Effector memory CD8-positive, alpha-beta T cell (primary cell): ENCODE data around the gene CELF6.

ENCODE experiments used
- ATAC-seq: fragments of 150-1000 bp; cut with Tn5 transposase; replicated peaks from 2 replicates; pipeline ENCODE4 v1.10.0; 2021; ENCODE audit warnings: mild to moderate bottlenecking, moderate library complexity
- DNase-seq, 3 experiments: peaks; one replicate each; pipeline ENCODE4 v3.0.0; 2021
- H3K27ac Mint-ChIP-seq, 2 donors: one replicate each; pipeline ENCODE4 v1.8.0; 2022; ENCODE audit warnings: mild to moderate bottlenecking in 2 of 2, mixed read lengths in 2 of 2, moderate library complexity in 2 of 2
- H3K27me3 Mint-ChIP-seq, 2 donors: one replicate each; pipeline ENCODE4 v1.8.0; 2022; ENCODE audit warnings: mixed read lengths in 2 of 2
- H3K36me3 Mint-ChIP-seq: one replicate; pipeline ENCODE4 v1.8.0; 2022; ENCODE audit warnings: mild to moderate bottlenecking, moderate library complexity, mixed read lengths; ENCODE audit not compliant: insufficient read depth
- H3K4me1 Mint-ChIP-seq, 2 donors: one replicate each; pipeline ENCODE4 v1.8.0; 2022; ENCODE audit warnings: low read depth in 2 of 2, mixed read lengths in 2 of 2
- H3K4me3 Mint-ChIP-seq, 2 donors: one replicate each; pipeline ENCODE4 v1.8.0; 2022; ENCODE audit warnings: mild to moderate bottlenecking in 2 of 2, mixed read lengths in 2 of 2, moderate library complexity in 2 of 2
- H3K9me3 Mint-ChIP-seq, 2 donors: one replicate each; pipeline ENCODE4 v1.8.0; 2022; ENCODE audit warnings: mixed read lengths in 2 of 2
- total RNA-seq, 9 experiments: gene quantifications; one replicate each; lab custom pipeline; 2026; lab: John Stamatoyannopoulos, UW

Gene CELF6
- total RNA-seq: 0 to 0.39 (median 0) reads per million in 9 experiments

GRCh38 chr15:72319985-72320671 is at the start of gene CELF6:
Gene CELF6, minus strand, starts transcription at chr15:72320157. Its CDS starts 283 bp downstream, at chr15:72319874.
- Mint-ChIP-seq H3K27ac (peak within 1 kb of the TSS; percentile 84 to 89), H3K4me3 (peak within 1 kb of the TSS; percentile 79 to 80), H3K36me3 (peaks cover 13% of the 10 kb centered on the region), H3K9me3 (peaks cover 0 to 13% of the 10 kb centered on the region in 2 donors), H3K4me1 (peaks cover 15 to 18% of the 10 kb centered on the region in 2 donors), H3K27me3 (no peaks in the 10 kb centered on the region)
- DNase-seq (peak; percentile 77 to 78 (median 78)), ATAC-seq (peak; percentile 86)

GRCh38 chr15:72368899-72369298 is 48.9 kb upstream of the CELF6 start:
- H3K4me3 Mint-ChIP-seq: no peak overlapping the region
- H3K4me1 Mint-ChIP-seq: peaks cover 37 to 57% of the 10 kb centered on the region in 2 donors
- DNase-seq: no peak
- H3K9me3 Mint-ChIP-seq: no peaks in the 10 kb centered on the region
- H3K27ac Mint-ChIP-seq: no peak overlapping the region
- ATAC-seq: no peak
- peaks cover 25% of the 10 kb centered on the region for H3K36me3 Mint-ChIP-seq
- no peaks in the 10 kb centered on the region for H3K27me3 Mint-ChIP-seq

- DNase-seq (no peak), ATAC-seq (no peak)
- H3K27me3 Mint-ChIP-seq: no peaks in the 10 kb centered on the region
- no peak overlapping the region for H3K27ac Mint-ChIP-seq
- H3K36me3 Mint-ChIP-seq: peaks cover 25% of the 10 kb centered on the region
- H3K4me3 Mint-ChIP-seq: no peak overlapping the region
- H3K9me3 Mint-ChIP-seq: no peaks in the 10 kb centered on the region
- peaks cover 34 to 51% of the 10 kb centered on the region in 2 donors for H3K4me1 Mint-ChIP-seq
These were observed 48.4 kb upstream of the CELF6 start for GRCh38 chr15:72368325-72368724.

- peak overlapping the region; percentile 33 to 69 for H3K27ac Mint-ChIP-seq
- no peaks in the 10 kb centered on the region for H3K27me3 Mint-ChIP-seq
- peak overlapping the region in 1 of 2 donors; percentile 3 for H3K4me3 Mint-ChIP-seq
- H3K4me1 Mint-ChIP-seq: peaks cover 31 to 36% of the 10 kb centered on the region in 2 donors
- H3K36me3 Mint-ChIP-seq: peaks cover 19% of the 10 kb centered on the region
- ATAC-seq (peak; percentile 97), DNase-seq (peak in 2 of 3 experiments; percentile 18 to 23)
- no peaks in the 10 kb centered on the region for H3K9me3 Mint-ChIP-seq
These were observed 45.9 kb upstream of the CELF6 start for GRCh38 chr15:72365844-72366243.

GRCh38 chr15:72361176-72361575 is 41.2 kb upstream of the CELF6 start:
- Mint-ChIP-seq H3K4me3 (no peak overlapping the region), H3K27ac (no peak overlapping the region), H3K4me1 (peaks cover 24% of the 10 kb centered on the region in 2 donors), H3K36me3 (no peaks in the 10 kb centered on the region), H3K27me3 (no peaks in the 10 kb centered on the region), H3K9me3 (no peaks in the 10 kb centered on the region)
- no peak for DNase-seq
- ATAC-seq: no peak

- no peak for DNase-seq
- peaks cover 13% of the 10 kb centered on the region for H3K36me3 Mint-ChIP-seq
- H3K27ac Mint-ChIP-seq: peak overlapping the region in 1 of 2 donors; percentile 66
- no peaks in the 10 kb centered on the region for H3K27me3 Mint-ChIP-seq
- peak; percentile 87 for ATAC-seq
- no peaks in the 10 kb centered on the region for H3K9me3 Mint-ChIP-seq
- peaks cover 16% of the 10 kb centered on the region in 2 donors for H3K4me1 Mint-ChIP-seq
- peak overlapping the region; percentile 27 to 32 for H3K4me3 Mint-ChIP-seq
These were observed 38.8 kb upstream of the CELF6 start for GRCh38 chr15:72358650-72359171.

GRCh38 chr15:72358121-72358520 is 38.2 kb upstream of the CELF6 start:
- Mint-ChIP-seq H3K4me1 (peaks cover 16% of the 10 kb centered on the region in 2 donors), H3K27me3 (no peaks in the 10 kb centered on the region), H3K27ac (peak overlapping the region; percentile 13 to 66), H3K9me3 (no peaks in the 10 kb centered on the region), H3K4me3 (no peak overlapping the region), H3K36me3 (peaks cover 18% of the 10 kb centered on the region)
- DNase-seq (no peak), ATAC-seq (no peak)

GRCh38 chr15:72354496-72354895 is 34.5 kb upstream of the CELF6 start:
- Mint-ChIP-seq H3K4me3 (no peak overlapping the region), H3K27ac (no peak overlapping the region), H3K4me1 (peaks cover 16% of the 10 kb centered on the region in 2 donors), H3K27me3 (no peaks in the 10 kb centered on the region), H3K36me3 (peaks cover 51% of the 10 kb centered on the region), H3K9me3 (no peaks in the 10 kb centered on the region)
- no peak for DNase-seq
- no peak for ATAC-seq

- Mint-ChIP-seq H3K27me3 (no peaks in the 10 kb centered on the region), H3K27ac (peak overlapping the region in 1 of 2 donors; percentile 26), H3K4me1 (peaks cover 5 to 6% of the 10 kb centered on the region in 2 donors), H3K36me3 (peaks cover 60% of the 10 kb centered on the region), H3K9me3 (no peaks in the 10 kb centered on the region), H3K4me3 (no peak overlapping the region)
- DNase-seq (no peak), ATAC-seq (no peak)
These were observed 33.3 kb upstream of the CELF6 start for GRCh38 chr15:72353266-72353665.

GRCh38 chr15:72345806-72346205 is 25.8 kb upstream of the CELF6 start:
- Mint-ChIP-seq H3K27ac (no peak overlapping the region), H3K27me3 (no peaks in the 10 kb centered on the region), H3K36me3 (peaks cover 41% of the 10 kb centered on the region), H3K9me3 (no peaks in the 10 kb centered on the region), H3K4me3 (no peak overlapping the region), H3K4me1 (no peaks in the 10 kb centered on the region)
- DNase-seq: no peak
- no peak for ATAC-seq

- no peak overlapping the region for H3K27ac Mint-ChIP-seq
- H3K4me3 Mint-ChIP-seq: no peak overlapping the region
- peaks cover 38% of the 10 kb centered on the region for H3K36me3 Mint-ChIP-seq
- no peaks in the 10 kb centered on the region for H3K27me3 Mint-ChIP-seq
- ATAC-seq (no peak), DNase-seq (no peak)
- no peaks in the 10 kb centered on the region for H3K9me3 Mint-ChIP-seq
- no peaks in the 10 kb centered on the region for H3K4me1 Mint-ChIP-seq
These were observed 25.3 kb upstream of the CELF6 start for GRCh38 chr15:72345280-72345679.

GRCh38 chr15:72344602-72345001 is 24.6 kb upstream of the CELF6 start:
- DNase-seq (no peak), ATAC-seq (no peak)
- Mint-ChIP-seq H3K4me3 (no peak overlapping the region), H3K27ac (no peak overlapping the region), H3K9me3 (no peaks in the 10 kb centered on the region), H3K36me3 (peaks cover 37% of the 10 kb centered on the region), H3K27me3 (no peaks in the 10 kb centered on the region), H3K4me1 (no peaks in the 10 kb centered on the region)

GRCh38 chr15:72342385-72342784 is 22.4 kb upstream of the CELF6 start:
- no peaks in the 10 kb centered on the region for H3K27me3 Mint-ChIP-seq
- no peaks in the 10 kb centered on the region for H3K4me1 Mint-ChIP-seq
- H3K27ac Mint-ChIP-seq: peak overlapping the region in 1 of 2 donors; percentile 46
- peaks cover 29% of the 10 kb centered on the region for H3K36me3 Mint-ChIP-seq
- H3K4me3 Mint-ChIP-seq: no peak overlapping the region
- H3K9me3 Mint-ChIP-seq: no peaks in the 10 kb centered on the region
- ATAC-seq (no peak), DNase-seq (peak in 1 of 3 experiments; percentile 10)

- no peaks in the 10 kb centered on the region for H3K27me3 Mint-ChIP-seq
- DNase-seq (no peak), ATAC-seq (no peak)
- no peaks in the 10 kb centered on the region for H3K9me3 Mint-ChIP-seq
- H3K4me1 Mint-ChIP-seq: no peaks in the 10 kb centered on the region
- no peak overlapping the region for H3K27ac Mint-ChIP-seq
- peaks cover 21% of the 10 kb centered on the region for H3K36me3 Mint-ChIP-seq
- H3K4me3 Mint-ChIP-seq: no peak overlapping the region
These were observed 21.4 kb upstream of the CELF6 start for GRCh38 chr15:72341361-72341760.
